Mononuclear cell (primary cell): ENCODE results near the gene RNASE1. TPM values are rescaled to one million over a fixed set of nuclear protein-coding genes. Genes with fewer than 3 reads are reported as not detected.
"Not testable (repeated sequence)": the region's sequence is repeated elsewhere in the genome, so short reads cannot be mapped to it uniquely, and the experiment has no call there.

ENCODE experiments used
- H3K27me3 ChIP-seq: 2 replicates; pipeline ENCODE4 v1.6.0; 2011; ENCODE audit warnings: low read length, control low read depth; ENCODE audit not compliant: insufficient read depth
- H3K4me1 ChIP-seq: 2 replicates; pipeline ENCODE4 v1.5.1; 2011; ENCODE audit warnings: mild to moderate bottlenecking, low read length, control low read depth; ENCODE audit not compliant: insufficient read depth
- H3K4me3 ChIP-seq: 2 replicates; pipeline ENCODE4 v1.5.1; 2011; ENCODE audit warnings: mild to moderate bottlenecking, low read length, moderate library complexity
- H3K9me3 ChIP-seq: 2 replicates; pipeline ENCODE4 v1.5.1; 2011; ENCODE audit warnings: low read depth, mild to moderate bottlenecking, control low read depth, low read length
- total RNA-seq: library from RNA; depleted of rRNA; stranded (reverse); fragments of >200 nt; gene quantifications from one replicate; pipeline ENCODE4 v1.2.3, GENCODE V29; 2012

Gene RNASE1
- total RNA-seq, 1 donor, result not detected

- Histone ChIP-seq H3K27me3 (no peaks in the 10 kb centered on the region), H3K4me3 (no peak overlapping the region), H3K9me3 (no peaks in the 10 kb centered on the region), H3K4me1 (peaks cover 8% of the 10 kb centered on the region)
Observed at GRCh38 chr14:20768593-20768892, 34.1 kb downstream of the RNASE1 start.

DNA sequence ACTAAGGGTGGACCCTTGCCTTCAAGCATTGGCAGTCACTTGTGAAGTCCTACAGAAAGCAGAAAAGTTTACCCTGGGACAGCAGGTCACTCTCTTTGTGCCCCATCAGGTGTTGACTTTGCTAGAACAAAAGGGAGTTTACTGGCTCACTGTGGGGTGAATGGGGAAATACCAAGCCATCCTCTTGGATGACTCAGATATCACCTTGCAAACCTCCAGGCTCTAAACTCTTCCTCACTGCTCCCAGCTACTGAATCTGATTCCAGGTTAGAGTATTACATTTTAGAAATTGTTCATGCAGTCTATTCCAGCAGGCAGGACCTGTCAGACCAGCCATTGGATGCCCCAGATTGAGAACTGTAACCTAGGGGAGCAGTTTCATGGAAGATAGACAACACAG lies 41.7 kb downstream of the RNASE1 start:
- Histone ChIP-seq H3K27me3 (no peaks in the 10 kb centered on the region), H3K4me3 (no peak overlapping the region), H3K9me3 (no peaks in the 10 kb centered on the region), H3K4me1 (peaks cover 16% of the 10 kb centered on the region)

- not testable (repeated sequence) for H3K9me3 ChIP-seq, H3K4me3 ChIP-seq, H3K4me1 ChIP-seq, H3K27me3 ChIP-seq
Observed at GRCh38 chr14:20759465-20759864, 43.2 kb downstream of the RNASE1 start.

DNA sequence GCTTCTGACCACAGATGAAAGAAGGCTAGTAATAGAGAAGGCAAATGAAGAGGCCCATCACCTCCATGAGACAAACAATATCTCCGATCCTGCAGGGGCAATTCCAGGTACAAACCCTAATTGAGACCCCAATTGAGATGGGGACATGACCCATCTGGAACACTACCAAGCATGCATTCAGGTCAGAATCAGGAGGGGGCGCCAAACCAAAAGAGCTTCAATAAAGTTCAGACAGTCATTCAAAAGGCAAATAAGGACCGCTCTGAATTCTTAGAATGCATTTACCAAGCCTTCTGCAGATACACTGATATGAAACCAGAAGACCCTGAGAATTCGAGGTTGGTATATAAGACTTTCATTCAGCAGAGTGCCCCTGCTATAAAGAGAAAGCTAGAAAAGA lies 44.7 kb downstream of the RNASE1 start:
- Histone ChIP-seq H3K9me3 (peaks cover under 1% of the 10 kb centered on the region), H3K4me3 (no peak overlapping the region), H3K4me1 (peaks cover 8% of the 10 kb centered on the region), H3K27me3 (no peaks in the 10 kb centered on the region)

GRCh38 chr14:20755037-20755436 lies 47.6 kb downstream of the RNASE1 start:
- H3K4me1 ChIP-seq, result peaks cover 8% of the 10 kb centered on the region
- peaks cover 10% of the 10 kb centered on the region for H3K9me3 ChIP-seq
- H3K27me3 ChIP-seq, result no peaks in the 10 kb centered on the region
- H3K4me3 ChIP-seq, result no peak overlapping the region

- Histone ChIP-seq H3K4me3 (no peak overlapping the region), H3K4me1 (peaks cover 8% of the 10 kb centered on the region), H3K27me3 (no peaks in the 10 kb centered on the region), H3K9me3 (peaks cover 10% of the 10 kb centered on the region)
Observed at GRCh38 chr14:20754308-20754707, 48.3 kb downstream of the RNASE1 start.

GRCh38 chr14:20751963-20752562 lies 50.6 kb downstream of the RNASE1 start:
- no peaks in the 10 kb centered on the region for H3K4me1 ChIP-seq
- H3K4me3 ChIP-seq, result no peak overlapping the region
- H3K9me3 ChIP-seq, result peaks cover 10% of the 10 kb centered on the region
- H3K27me3 ChIP-seq, result no peaks in the 10 kb centered on the region

Other genes starting within 250 kb of the RNASE1 start
- not detected for gene RNASE9, start 241.8 kb downstream of the RNASE1 start, total RNA-seq
- not detected for gene RNASE11, start 214.8 kb downstream of the RNASE1 start, total RNA-seq
- not detected for gene RNASE12, start 211.5 kb downstream of the RNASE1 start, total RNA-seq
- not detected for gene OR6S1, start 161.2 kb downstream of the RNASE1 start, total RNA-seq
- gene RNASE4, start 118.3 kb downstream of the RNASE1 start, total RNA-seq, result 5.7 TPM
- 1.3 TPM for gene ANG, start 114.1 kb downstream of the RNASE1 start, total RNA-seq
- gene EDDM3A, start 57.0 kb downstream of the RNASE1 start, total RNA-seq, result not detected
- not detected for gene EDDM3B, start 34.4 kb downstream of the RNASE1 start, total RNA-seq
- 31.5 TPM for gene RNASE6, start 21.6 kb downstream of the RNASE1 start, total RNA-seq
- gene RNASE3, start 88.5 kb upstream of the RNASE1 start, total RNA-seq, result 2.2 TPM
- gene RNASE2, start 152.6 kb upstream of the RNASE1 start, total RNA-seq, result 38.3 TPM
- 50.6 TPM for gene METTL17, start 187.1 kb upstream of the RNASE1 start, total RNA-seq
- not detected for gene SLC39A2, start 196.4 kb upstream of the RNASE1 start, total RNA-seq
- gene NDRG2, start 222.2 kb upstream of the RNASE1 start, total RNA-seq, result 9.7 TPM
- gene TPPP2, start 227.4 kb upstream of the RNASE1 start, total RNA-seq, result not detected
- not detected for gene RNASE13, start 232.0 kb upstream of the RNASE1 start, total RNA-seq
- not detected for gene RNASE7, start 239.5 kb upstream of the RNASE1 start, total RNA-seq